CD4-positive, alpha-beta memory T cell (primary cell): ENCODE results near the gene ANKRD24. TPM values are rescaled to one million over a fixed set of nuclear protein-coding genes. Genes with fewer than 3 reads are reported as not detected.

ENCODE experiments used
- CTCF ChIA-PET: fragments of 350-600 bp; sonication (Branson Sonifier 250); formaldehyde crosslinking; loops from one replicate; lab custom pipeline; 2021; ENCODE audit warnings: inconsistent platforms; ENCODE audit not compliant: partially characterized antibody; lab: Charles Lee
- POLR2A ChIA-PET: fragments of 350-600 bp; sonication (Branson Sonifier 250); formaldehyde crosslinking; loops from one replicate; lab custom pipeline; 2021; ENCODE audit not compliant: partially characterized antibody; lab: Charles Lee
- DNase-seq, 5 donors: peaks; one replicate each; pipeline versions ENCODE4 v3.0.0 to v3.0.0-alpha.2; 2020 to 2022; ENCODE audit warnings: mixed read lengths in 1 of 5
- H3K27ac ChIP-seq: one replicate; pipeline ENCODE4 v1.7.0; 2013; ENCODE audit warnings: low read depth, low read length
- H3K27me3 ChIP-seq: 2 replicates; pipeline ENCODE4 v1.7.0; 2013; ENCODE audit warnings: mild to moderate bottlenecking, low read length, moderate library complexity; ENCODE audit not compliant: insufficient read depth
- H3K36me3 ChIP-seq: 2 replicates; pipeline ENCODE4 v1.7.0; 2013; ENCODE audit warnings: mild to moderate bottlenecking, low read length, moderate library complexity; ENCODE audit not compliant: insufficient read depth
- H3K4me1 ChIP-seq: 2 replicates; pipeline ENCODE4 v1.7.0; 2013; ENCODE audit warnings: mild to moderate bottlenecking, low read length, moderate library complexity; ENCODE audit not compliant: insufficient read depth
- H3K4me3 ChIP-seq, 2 donors: one replicate each; pipeline ENCODE4 v1.7.0; 2013; ENCODE audit warnings: low read length in 2 of 2, mild to moderate bottlenecking in 1 of 2
- H3K9me3 ChIP-seq, 2 donors: one replicate each; pipeline ENCODE4 v1.7.0; 2013; ENCODE audit warnings: low read length in 2 of 2, control low read depth in 1 of 2; ENCODE audit not compliant: control insufficient read depth in 1 of 2
- H3K27ac Mint-ChIP-seq, 7 donors: one replicate each; pipeline ENCODE4 v1.8.0; 2020 to 2021; ENCODE audit warnings: mixed read lengths in 7 of 7, mild to moderate bottlenecking in 6 of 7, inconsistent platforms in 3 of 7, moderate library complexity in 3 of 7
- H3K27me3 Mint-ChIP-seq, 2 donors: one replicate each; pipeline ENCODE4 v1.8.0; 2020 to 2021; ENCODE audit warnings: mixed read lengths in 2 of 2
- H3K36me3 Mint-ChIP-seq, 2 donors: one replicate each; pipeline ENCODE4 v1.8.0; 2020 to 2021; ENCODE audit warnings: mixed read lengths in 2 of 2, inconsistent platforms in 1 of 2, mild to moderate bottlenecking in 1 of 2
- H3K4me1 Mint-ChIP-seq, 4 donors: one replicate each; pipeline ENCODE4 v1.8.0; 2020 to 2021; ENCODE audit warnings: mixed read lengths in 4 of 4, mild to moderate bottlenecking in 1 of 4
- H3K4me3 Mint-ChIP-seq, 8 donors: one replicate each; pipeline ENCODE4 v1.8.0; 2020 to 2021; ENCODE audit warnings: mixed read lengths in 8 of 8, mild to moderate bottlenecking in 7 of 8, moderate library complexity in 6 of 8, inconsistent platforms in 3 of 8
- H3K9me3 Mint-ChIP-seq, 8 donors: one replicate each; pipeline ENCODE4 v1.8.0; 2020 to 2021; ENCODE audit warnings: mixed read lengths in 8 of 8, mild to moderate bottlenecking in 5 of 8, inconsistent platforms in 3 of 8, moderate library complexity in 1 of 8
- intact Hi-C: fragments of 100-400 bp; cut with micrococcal nuclease; formaldehyde crosslinking; loops from one replicate; pipeline ENCODE4 v1.15.1; 2023
- polyA plus RNA-seq, 2 donors: library from polyadenylated mRNA; unstranded; fragments of 300-500 nt; fragmentation: Illumina TruSeq; gene quantifications; one replicate each; pipeline ENCODE4 v1.2.3, GENCODE V29; 2021
- total RNA-seq, 2 experiments: library from RNA; stranded (reverse); gene quantifications; one replicate each; pipeline ENCODE4 v1.2.3, GENCODE V29; 2021

Gene ANKRD24
- total and polyA plus RNA-seq, 4 experiments from 2014 or later, result 0.20 to 2.9 (median 1.9) TPM; not detected in 1

- Histone ChIP-seq H3K4me3 (no peak overlapping the region), H3K4me1 (no peaks in the 10 kb centered on the region), H3K36me3 (no peaks in the 10 kb centered on the region), H3K27ac (no peak overlapping the region), H3K9me3 (no peaks in the 10 kb centered on the region), H3K27me3 (peaks cover 18% of the 10 kb centered on the region)
- DNase-seq, result no peak
- Mint-ChIP-seq H3K9me3 (peaks cover 0 to 15% (median 2%) of the 10 kb centered on the region in 8 donors), H3K27me3 (peaks cover 20 to 41% of the 10 kb centered on the region in 2 donors), H3K27ac (peak overlapping the region in 2 of 7 donors; percentile 29 to 47), H3K4me1 (peaks cover 7 to 16% (median 11%) of the 10 kb centered on the region in 4 donors), H3K36me3 (peaks cover 0 to 9% of the 10 kb centered on the region in 2 donors), H3K4me3 (peak overlapping the region in 1 of 8 donors; percentile 41)
- ChIA-PET POLR2A (no interaction called here), CTCF (no interaction called here)
- intact Hi-C loops, result no loop called here
Observed at GRCh38 chr19:4197625-4198466, 15.4 kb downstream of the ANKRD24 start.

DNA sequence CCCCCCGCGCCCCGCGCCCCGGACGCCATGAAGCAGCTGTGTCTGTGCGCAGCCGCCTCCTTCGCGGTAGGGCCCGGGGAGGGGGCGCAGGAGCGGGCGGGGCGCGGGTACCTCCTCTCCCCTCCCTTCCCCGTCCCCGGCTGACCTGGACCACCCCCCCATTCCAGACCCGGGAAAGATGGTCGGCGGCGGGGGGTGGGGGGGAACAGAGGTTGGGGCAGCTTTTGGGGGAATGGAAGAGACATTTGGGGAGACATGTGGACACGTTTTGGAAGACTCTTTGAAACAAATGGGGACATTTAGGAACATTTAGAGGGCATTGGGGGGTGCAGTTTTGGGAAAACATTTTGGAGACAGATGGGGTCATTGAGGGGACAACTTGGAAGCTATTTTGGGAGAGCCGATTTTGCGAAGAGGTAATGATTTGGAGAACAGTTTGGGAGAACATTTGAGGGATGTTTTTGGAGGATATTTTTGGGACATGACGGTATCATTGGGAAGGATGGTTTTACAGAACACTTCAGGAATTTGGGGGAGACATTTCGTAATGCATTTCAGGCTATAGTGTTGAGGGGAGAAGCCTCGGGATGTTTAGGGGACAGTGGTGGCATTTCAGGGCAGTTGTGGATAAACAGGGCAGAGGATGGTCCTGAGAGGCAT, 16.1 kb downstream of the ANKRD24 start:
- DNase-seq, result no peak
- Mint-ChIP-seq H3K27ac (peak overlapping the region in 2 of 7 donors; percentile 2 to 48), H3K4me3 (peak overlapping the region in 2 of 8 donors; percentile 21 to 53), H3K4me1 (peaks cover 7 to 16% (median 11%) of the 10 kb centered on the region in 4 donors), H3K9me3 (peaks cover 0 to 16% (median 2%) of the 10 kb centered on the region in 8 donors), H3K27me3 (peaks cover 17 to 37% of the 10 kb centered on the region in 2 donors), H3K36me3 (peaks cover 0 to 9% of the 10 kb centered on the region in 2 donors)
- H3K9me3 ChIP-seq, result no peaks in the 10 kb centered on the region
- H3K4me1 ChIP-seq, result no peaks in the 10 kb centered on the region
- H3K27me3 ChIP-seq, result peaks cover 18% of the 10 kb centered on the region
- no peak overlapping the region for H3K27ac ChIP-seq
- no peak overlapping the region for H3K4me3 ChIP-seq
- ChIA-PET POLR2A (no interaction called here), CTCF (no interaction called here)
- no peaks in the 10 kb centered on the region for H3K36me3 ChIP-seq
- intact Hi-C loops, result no loop called here

GRCh38 chr19:4199699-4200293, 17.3 kb downstream of the ANKRD24 start:
- Histone ChIP-seq H3K27me3 (peaks cover 18% of the 10 kb centered on the region), H3K36me3 (no peaks in the 10 kb centered on the region), H3K9me3 (no peaks in the 10 kb centered on the region), H3K4me3 (no peak overlapping the region), H3K27ac (no peak overlapping the region), H3K4me1 (no peaks in the 10 kb centered on the region)
- no peak for DNase-seq
- CTCF ChIA-PET, result interaction anchor here (0.6 to 3.0 kb wide), 3 partner anchors 9 to 212 kb away, joined by 3 to 15 read pairs (median 4); no protein-coding TSS in a partner anchor
- POLR2A ChIA-PET, result interaction anchor here (1.2 kb wide), 1 partner anchor 214 kb away, joined by 3 read pairs; the partner anchor contains the start of gene EEF2
- Mint-ChIP-seq H3K9me3 (peaks cover 0 to 16% (median 2%) of the 10 kb centered on the region in 8 donors), H3K36me3 (peaks cover 0 to 9% of the 10 kb centered on the region in 2 donors), H3K27ac (no peak overlapping the region), H3K27me3 (peaks cover 12 to 33% of the 10 kb centered on the region in 2 donors), H3K4me3 (no peak overlapping the region), H3K4me1 (peaks cover 12 to 16% (median 13%) of the 10 kb centered on the region in 4 donors)
- intact Hi-C loops, result loop anchor here (10.0 kb wide), 1 partner anchor 345 kb away; no protein-coding TSS in a partner anchor

- Histone ChIP-seq H3K4me1 (no peaks in the 10 kb centered on the region), H3K36me3 (no peaks in the 10 kb centered on the region), H3K27me3 (peaks cover 18% of the 10 kb centered on the region), H3K4me3 (no peak overlapping the region), H3K9me3 (no peaks in the 10 kb centered on the region), H3K27ac (no peak overlapping the region)
- intact Hi-C loops, result loop anchor here (10.0 kb wide), 1 partner anchor 346 kb away; no protein-coding TSS in a partner anchor
- no peak for DNase-seq
- Mint-ChIP-seq H3K27ac (no peak overlapping the region), H3K4me1 (peaks cover 12 to 16% (median 13%) of the 10 kb centered on the region in 4 donors), H3K36me3 (peaks cover 0 to 9% of the 10 kb centered on the region in 2 donors), H3K9me3 (peaks cover 0 to 16% (median 2%) of the 10 kb centered on the region in 8 donors), H3K4me3 (no peak overlapping the region), H3K27me3 (peaks cover 12 to 28% of the 10 kb centered on the region in 2 donors)
- POLR2A ChIA-PET, result interaction anchor here (0.6 to 1.2 kb wide), 2 partner anchors 20 to 216 kb away, joined by 3 to 4 read pairs; partner anchors contain the start of gene EEF2
- CTCF ChIA-PET, result interaction anchor here (0.9 to 3.4 kb wide), 7 partner anchors 8 to 216 kb away, joined by 3 to 16 read pairs (median 4); partner anchors contain the start of gene EEF2
Observed at GRCh38 chr19:4200940-4201542, 18.6 kb downstream of the ANKRD24 start.

- Histone ChIP-seq H3K4me3 (no peak overlapping the region), H3K36me3 (no peaks in the 10 kb centered on the region), H3K4me1 (no peaks in the 10 kb centered on the region), H3K27ac (no peak overlapping the region), H3K9me3 (no peaks in the 10 kb centered on the region), H3K27me3 (peaks cover 16% of the 10 kb centered on the region)
- POLR2A ChIA-PET, result interaction anchor here (0.6 kb wide), 1 partner anchor 20 kb away, joined by 4 read pairs; no protein-coding TSS in a partner anchor
- Mint-ChIP-seq H3K27ac (no peak overlapping the region), H3K36me3 (peaks cover 0 to 9% of the 10 kb centered on the region in 2 donors), H3K4me1 (peaks cover 12 to 16% (median 13%) of the 10 kb centered on the region in 4 donors), H3K4me3 (no peak overlapping the region), H3K27me3 (peaks cover 12 to 25% of the 10 kb centered on the region in 2 donors), H3K9me3 (peaks cover 0 to 15% (median 2%) of the 10 kb centered on the region in 8 donors)
- intact Hi-C loops, result loop anchor here (10.0 kb wide), 1 partner anchor 347 kb away; no protein-coding TSS in a partner anchor
- CTCF ChIA-PET, result interaction anchor here (0.8 to 3.4 kb wide), 8 partner anchors 10 to 380 kb away, joined by 3 to 16 read pairs (median 4); partner anchors contain the start of gene EEF2
- DNase-seq, result no peak
Observed at GRCh38 chr19:4201798-4202197, 19.3 kb downstream of the ANKRD24 start.

- H3K4me3 Mint-ChIP-seq, result no peak overlapping the region
- peaks cover 0 to 5% (median 3%) of the 10 kb centered on the region in 4 donors for H3K4me1 Mint-ChIP-seq
- ChIA-PET CTCF (interaction anchor here (0.8 to 0.9 kb wide), 2 partner anchors 219 to 221 kb away, joined by 4 to 5 read pairs; partner anchors contain the start of gene EEF2), POLR2A (no interaction called here)
- H3K27ac Mint-ChIP-seq, result no peak overlapping the region
- intact Hi-C loops, result loop anchor here (10.0 kb wide), 1 partner anchor 352 kb away; no protein-coding TSS in a partner anchor
- H3K27me3 Mint-ChIP-seq, result peaks cover 0 to 5% of the 10 kb centered on the region in 2 donors
- peaks cover 0 to 3% (median 0%) of the 10 kb centered on the region in 8 donors for H3K9me3 Mint-ChIP-seq
- H3K36me3 Mint-ChIP-seq, result no peaks in the 10 kb centered on the region
- no peaks in the 10 kb centered on the region for H3K4me1 ChIP-seq
- no peak overlapping the region for H3K4me3 ChIP-seq
- H3K36me3 ChIP-seq, result no peaks in the 10 kb centered on the region
- no peaks in the 10 kb centered on the region for H3K27me3 ChIP-seq
- H3K27ac ChIP-seq, result no peak overlapping the region
- no peaks in the 10 kb centered on the region for H3K9me3 ChIP-seq
- DNase-seq, result no peak
Observed at GRCh38 chr19:4206818-4207484, 24.5 kb downstream of the ANKRD24 start.
